Measurements from ENCODE around the gene PSMD6. TPM values are rescaled to one million over a fixed set of nuclear protein-coding genes. Genes with fewer than 3 reads are reported as not detected.

The PSMD6 gene
- total and polyA plus RNA-seq, 11 donors = 60.1 to 128 (median 82.5) TPM

GRCh38 chr3:64033069-64033468, 9.8 kb upstream of the PSMD6 start:
- no peak overlapping the region for H3K27ac ChIP-seq
- 71 to 82% (median 76%) methylated on average over 2 of the region's 2 CpGs for WGBS, 4 donors
- DNase-seq (no peak), ATAC-seq (no peak)
- H3K4me3 ChIP-seq = no peak overlapping the region
- H3K9me3 ChIP-seq = peaks cover 0 to 7% (median 0%) of the 10 kb centered on the region in 12 donors
- intact Hi-C loops (cut with DNase I) = loop anchor here in 9 of 10 donors (5.0 to 10.0 kb wide), 7 partner anchors 129 to 449 kb away; partner anchors contain the start of gene PRICKLE2 (in 2 of the 9)
- H3K27me3 ChIP-seq = peaks cover 0 to 12% (median 0%) of the 10 kb centered on the region in 9 donors
- H3K4me1 ChIP-seq = peaks cover 0 to 8% (median 0%) of the 10 kb centered on the region in 12 donors
- TF ChIP-seq CTCF (IDR thresholded peaks at IDR 0.05) (no peak), POLR2A (IDR thresholded peaks at IDR 0.05) (no peak)
- no peaks in the 10 kb centered on the region for H3K36me3 ChIP-seq

- peaks cover 0 to 8% (median 0%) of the 10 kb centered on the region in 12 donors for H3K4me1 ChIP-seq
- TF ChIP-seq CTCF (IDR thresholded peaks at IDR 0.05) = no peak
- no peak for TF ChIP-seq POLR2A (IDR thresholded peaks at IDR 0.05)
- intact Hi-C loops (cut with DNase I) = loop anchor here (1.0 to 10.0 kb wide), 12 partner anchors 130 to 453 kb away; partner anchors contain the start of gene PRICKLE2 (in 3 of the 10)
- H3K27me3 ChIP-seq = peaks cover 0 to 12% (median 0%) of the 10 kb centered on the region in 9 donors
- H3K27ac ChIP-seq = no peak overlapping the region
- ATAC-seq = no peak
- no peaks in the 10 kb centered on the region for H3K36me3 ChIP-seq
- H3K4me3 ChIP-seq = no peak overlapping the region
- no peak for DNase-seq
- peaks cover 0 to 7% (median 0%) of the 10 kb centered on the region in 12 donors for H3K9me3 ChIP-seq
- 81 to 87% (median 84%) methylated on average over 13 of the region's 13 CpGs for WGBS, 4 donors
Measured at GRCh38 chr3:64031540-64032508, 8.5 kb upstream of the PSMD6 start.

- ATAC-seq (peak; percentile 58 to 91 (median 87)), DNase-seq (peak; percentile 66 to 79 (median 71))
- 3 to 4% (median 4%) methylated on average over 16 of the region's 16 CpGs for WGBS, 4 donors
- Histone ChIP-seq H3K27me3 (peaks cover 0 to 12% (median 0%) of the 10 kb centered on the region in 9 donors), H3K4me1 (peaks cover 0 to 8% (median 0%) of the 10 kb centered on the region in 12 donors), H3K27ac (no peak overlapping the region), H3K9me3 (peaks cover 0 to 7% (median 0%) of the 10 kb centered on the region in 12 donors), H3K4me3 (peak overlapping the region in 9 of 12 donors; percentile 16 to 47 (median 34)), H3K36me3 (no peaks in the 10 kb centered on the region)
- intact Hi-C loops (cut with DNase I) = loop anchor here (1.0 to 10.0 kb wide), 13 partner anchors 132 to 454 kb away; partner anchors contain the start of gene PRICKLE2 (in 3 of the 10)
- TF ChIP-seq POLR2A (IDR thresholded peaks at IDR 0.05) (no peak), CTCF (IDR thresholded peaks at IDR 0.05) (peak; percentile 78 to 93 (median 88))
Measured at GRCh38 chr3:64030741-64031140, 7.4 kb upstream of the PSMD6 start.

GRCh38 chr3:64029287-64029686, 6.0 kb upstream of the PSMD6 start:
- Histone ChIP-seq H3K27ac (no peak overlapping the region), H3K36me3 (no peaks in the 10 kb centered on the region), H3K9me3 (peaks cover 0 to 4% (median 0%) of the 10 kb centered on the region in 12 donors), H3K4me3 (no peak overlapping the region), H3K4me1 (peaks cover 0 to 8% (median 0%) of the 10 kb centered on the region in 12 donors), H3K27me3 (peaks cover 0 to 12% (median 0%) of the 10 kb centered on the region in 9 donors)
- ATAC-seq (no peak), DNase-seq (no peak)
- TF ChIP-seq CTCF (IDR thresholded peaks at IDR 0.05) = no peak
- TF ChIP-seq POLR2A (IDR thresholded peaks at IDR 0.05) = no peak
- WGBS, 4 donors = 89 to 93% (median 90%) methylated on average over 4 of the region's 4 CpGs
- intact Hi-C loops (cut with DNase I) = loop anchor here in 2 of 10 donors (2.0 to 10.0 kb wide), 2 partner anchors 236 to 454 kb away; no protein-coding TSS in a partner anchor
